ENCODE results near the gene RHOBTB3. TPM values are rescaled to one million over a fixed set of nuclear protein-coding genes. Genes with fewer than 3 reads are reported as not detected.

RHOBTB3 gene
- total RNA-seq, 1 donor from 2014 or later, result 79.7 TPM

DNA sequence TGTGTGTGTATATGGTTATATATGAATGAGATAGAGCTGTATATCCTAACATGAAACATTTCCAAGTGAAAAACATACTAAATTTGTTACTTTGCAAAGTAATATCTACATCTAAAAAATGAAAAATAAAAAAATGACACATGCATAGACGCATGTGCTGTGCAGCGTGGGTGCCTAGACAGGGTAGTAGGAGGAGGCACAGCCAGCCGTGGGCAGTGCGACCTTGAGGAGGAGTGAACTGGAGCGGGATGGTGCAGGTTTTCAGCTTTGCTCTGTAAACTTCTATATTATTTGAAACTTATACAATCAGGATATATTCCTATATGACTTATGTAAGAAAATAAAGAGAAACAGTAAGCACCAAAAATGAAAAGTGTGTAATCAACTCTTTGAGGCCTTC lies 106.4 kb downstream of the RHOBTB3 start:
- no peaks in the 10 kb centered on the region for H3K27me3 ChIP-seq (ENCODE audit: low read depth)
- H3K9me3 ChIP-seq (replicated peaks), result no peaks in the 10 kb centered on the region
- DNase-seq, result no peak
- H3K27ac ChIP-seq (replicated peaks), result peak overlapping the region; percentile 95
- peaks cover 46% of the 10 kb centered on the region for H3K4me1 ChIP-seq
- TF ChIP-seq, protein P1, sequence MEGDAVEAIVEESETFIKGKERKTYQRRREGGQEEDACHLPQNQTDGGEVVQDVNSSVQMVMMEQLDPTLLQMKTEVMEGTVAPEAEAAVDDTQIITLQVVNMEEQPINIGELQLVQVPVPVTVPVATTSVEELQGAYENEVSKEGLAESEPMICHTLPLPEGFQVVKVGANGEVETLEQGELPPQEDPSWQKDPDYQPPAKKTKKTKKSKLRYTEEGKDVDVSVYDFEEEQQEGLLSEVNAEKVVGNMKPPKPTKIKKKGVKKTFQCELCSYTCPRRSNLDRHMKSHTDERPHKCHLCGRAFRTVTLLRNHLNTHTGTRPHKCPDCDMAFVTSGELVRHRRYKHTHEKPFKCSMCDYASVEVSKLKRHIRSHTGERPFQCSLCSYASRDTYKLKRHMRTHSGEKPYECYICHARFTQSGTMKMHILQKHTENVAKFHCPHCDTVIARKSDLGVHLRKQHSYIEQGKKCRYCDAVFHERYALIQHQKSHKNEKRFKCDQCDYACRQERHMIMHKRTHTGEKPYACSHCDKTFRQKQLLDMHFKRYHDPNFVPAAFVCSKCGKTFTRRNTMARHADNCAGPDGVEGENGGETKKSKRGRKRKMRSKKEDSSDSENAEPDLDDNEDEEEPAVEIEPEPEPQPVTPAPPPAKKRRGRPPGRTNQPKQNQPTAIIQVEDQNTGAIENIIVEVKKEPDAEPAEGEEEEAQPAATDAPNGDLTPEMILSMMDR (IDR thresholded peaks at IDR 0.05; ENCODE audit: borderline replicate concordance), result no peak
- H3K36me3 ChIP-seq, result no peaks in the 10 kb centered on the region
- no peak overlapping the region for H3K4me3 ChIP-seq
- intact Hi-C loops (cut with micrococcal nuclease), result no loop called here

DNA sequence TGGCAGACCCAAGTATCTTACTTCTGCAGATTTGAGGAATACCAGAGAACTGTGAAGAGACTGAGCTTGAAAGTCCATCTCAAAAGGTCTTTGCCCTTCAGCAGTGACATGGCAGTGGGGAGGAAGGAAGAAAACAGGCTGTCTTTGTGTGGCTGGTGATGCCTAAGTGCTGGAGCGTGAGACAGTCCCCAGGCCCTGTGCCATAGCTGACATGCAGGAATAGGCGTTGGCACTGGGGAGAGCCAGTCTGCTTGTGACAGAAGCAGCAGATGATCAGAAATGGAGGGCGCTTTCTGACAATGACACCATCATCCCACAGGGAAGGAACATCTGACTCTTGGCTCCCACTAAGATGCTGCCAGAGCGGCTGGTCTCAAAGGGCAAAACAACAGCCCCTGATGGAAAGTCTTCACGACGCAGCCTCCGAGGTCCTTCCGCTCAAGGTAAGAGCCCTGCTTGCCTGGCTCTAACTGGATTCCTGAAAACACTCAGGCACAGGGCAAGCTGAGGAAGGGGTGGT lies 106.9 kb downstream of the RHOBTB3 start:
- peaks cover 52% of the 10 kb centered on the region for H3K4me1 ChIP-seq
- intact Hi-C loops (cut with micrococcal nuclease), result no loop called here
- no peaks in the 10 kb centered on the region for H3K9me3 ChIP-seq (replicated peaks)
- TF ChIP-seq, protein P1 (IDR thresholded peaks at IDR 0.05; ENCODE audit: borderline replicate concordance), result no peak
- no peak for DNase-seq
- H3K36me3 ChIP-seq, result no peaks in the 10 kb centered on the region
- no peaks in the 10 kb centered on the region for H3K27me3 ChIP-seq (ENCODE audit: low read depth)
- no peak overlapping the region for H3K4me3 ChIP-seq
- H3K27ac ChIP-seq (replicated peaks), result peak overlapping the region; percentile 95

GRCh38 chr5:95838556-95838955 lies 107.4 kb downstream of the RHOBTB3 start:
- Histone ChIP-seq H3K36me3 (no peaks in the 10 kb centered on the region), H3K27me3 (ENCODE audit: low read depth) (no peaks in the 10 kb centered on the region), H3K4me3 (no peak overlapping the region), H3K9me3 (replicated peaks) (no peaks in the 10 kb centered on the region), H3K27ac (replicated peaks) (peak overlapping the region; percentile 95), H3K4me1 (peaks cover 55% of the 10 kb centered on the region)
- no peak for DNase-seq
- TF ChIP-seq, protein P1 (IDR thresholded peaks at IDR 0.05; ENCODE audit: borderline replicate concordance), result no peak
- intact Hi-C loops (cut with micrococcal nuclease), result no loop called here

GRCh38 chr5:95839658-95840057 lies 108.5 kb downstream of the RHOBTB3 start:
- TF ChIP-seq, protein P1 (IDR thresholded peaks at IDR 0.05; ENCODE audit: borderline replicate concordance), result no peak
- Histone ChIP-seq H3K9me3 (replicated peaks) (no peaks in the 10 kb centered on the region), H3K36me3 (no peaks in the 10 kb centered on the region), H3K4me1 (peaks cover 44% of the 10 kb centered on the region), H3K4me3 (no peak overlapping the region), H3K27me3 (ENCODE audit: low read depth) (no peaks in the 10 kb centered on the region), H3K27ac (replicated peaks) (no peak overlapping the region)
- no peak for DNase-seq
- intact Hi-C loops (cut with micrococcal nuclease), result no loop called here

GRCh38 chr5:95840956-95841705 lies 110.0 kb downstream of the RHOBTB3 start:
- no peak overlapping the region for H3K4me3 ChIP-seq
- no peaks in the 10 kb centered on the region for H3K36me3 ChIP-seq
- no peaks in the 10 kb centered on the region for H3K27me3 ChIP-seq (ENCODE audit: low read depth)
- no peaks in the 10 kb centered on the region for H3K9me3 ChIP-seq (replicated peaks)
- DNase-seq, result no peak
- peak overlapping the region; percentile 64 for H3K27ac ChIP-seq (replicated peaks)
- TF ChIP-seq, protein P1 (IDR thresholded peaks at IDR 0.05; ENCODE audit: borderline replicate concordance), result no peak
- intact Hi-C loops (cut with micrococcal nuclease), result no loop called here
- peaks cover 30% of the 10 kb centered on the region for H3K4me1 ChIP-seq

Data from left ventricle myocardium inferior (tissue), 1 donor.